ENCODE results near the gene MFSD11.
"Not testable (repeated sequence)": the region's sequence is repeated elsewhere in the genome, so short reads cannot be mapped to it uniquely, and the experiment has no call there.

The MFSD11 gene

GRCh38 chr17:76720941-76721340 is 17.0 kb upstream of the MFSD11 start:
- Histone ChIP-seq H3K79me2 (ENCODE audit: control insufficient read depth, low read length) (peaks cover 35% of the 10 kb centered on the region), H3K27ac (ENCODE audit: low read depth, low read length) (no peak overlapping the region), H3K9me3 (ENCODE audit: control insufficient read depth, insufficient read depth, low read length) (no peaks in the 10 kb centered on the region), H3K4me2 (ENCODE audit: low read length) (no peak overlapping the region), H3F3A (ENCODE audit: control insufficient read depth, insufficient read depth) (no peaks in the 10 kb centered on the region; the same call in 1 of the 2 replicates), H3K9me2 (replicated peaks; ENCODE audit: control insufficient read depth, low read length) (no peaks in the 10 kb centered on the region), H4K20me1 (ENCODE audit: control insufficient read depth, insufficient read depth, low read depth, low read length) (0 out of 2 replicates have a peak, but pooled peaks cover 3% of the 10 kb centered on the region), H3K36me3 (ENCODE audit: control insufficient read depth, low read length) (peaks cover 88% of the 10 kb centered on the region), H3K4me1 (ENCODE audit: control insufficient read depth, low read length) (peaks cover 13% of the 10 kb centered on the region), H3K4me3 (ENCODE audit: low read length) (no peak overlapping the region), H3K27me3 (ENCODE audit: control insufficient read depth, low read length) (no peaks in the 10 kb centered on the region)
- TF ChIP-seq EZH2phosphoT487 (IDR thresholded peaks at IDR 0.05; ENCODE audit: borderline replicate concordance, low read length), result no peak
- no peak for TF ChIP-seq CTCF (IDR thresholded peaks at IDR 0.05; ENCODE audit: low read depth, low read length, poor library complexity, severe bottlenecking)

GRCh38 chr17:76721463-76721862 is 16.5 kb upstream of the MFSD11 start:
- Histone ChIP-seq H3K27ac (ENCODE audit: low read depth, low read length) (no peak overlapping the region), H3K79me2 (ENCODE audit: control insufficient read depth, low read length) (peaks cover 38% of the 10 kb centered on the region), H3K9me3 (ENCODE audit: control insufficient read depth, insufficient read depth, low read length) (no peaks in the 10 kb centered on the region), H3F3A (ENCODE audit: control insufficient read depth, insufficient read depth) (no peaks in the 10 kb centered on the region; the same call in 1 of the 2 replicates), H3K4me2 (ENCODE audit: low read length) (no peak overlapping the region), H3K27me3 (ENCODE audit: control insufficient read depth, low read length) (no peaks in the 10 kb centered on the region), H3K4me1 (ENCODE audit: control insufficient read depth, low read length) (peaks cover 13% of the 10 kb centered on the region), H3K4me3 (ENCODE audit: low read length) (no peak overlapping the region), H3K9me2 (replicated peaks; ENCODE audit: control insufficient read depth, low read length) (no peaks in the 10 kb centered on the region), H3K36me3 (ENCODE audit: control insufficient read depth, low read length) (peaks cover 83% of the 10 kb centered on the region), H4K20me1 (ENCODE audit: control insufficient read depth, insufficient read depth, low read depth, low read length) (0 out of 2 replicates have a peak, but pooled peaks cover 3% of the 10 kb centered on the region)
- TF ChIP-seq CTCF (IDR thresholded peaks at IDR 0.05; ENCODE audit: low read depth, low read length, poor library complexity, severe bottlenecking), result no peak
- TF ChIP-seq EZH2phosphoT487 (IDR thresholded peaks at IDR 0.05; ENCODE audit: borderline replicate concordance, low read length), result no peak

- no peak overlapping the region for H3K4me2 ChIP-seq (ENCODE audit: low read length)
- H4K20me1 ChIP-seq (ENCODE audit: control insufficient read depth, insufficient read depth, low read depth, low read length), result 0 out of 2 replicates have a peak, but pooled peaks cover 3% of the 10 kb centered on the region
- H3K27me3 ChIP-seq (ENCODE audit: control insufficient read depth, low read length), result no peaks in the 10 kb centered on the region
- no peak overlapping the region for H3K27ac ChIP-seq (ENCODE audit: low read depth, low read length)
- no peaks in the 10 kb centered on the region for H3K9me3 ChIP-seq (ENCODE audit: control insufficient read depth, insufficient read depth, low read length)
- no peaks in the 10 kb centered on the region for H3K9me2 ChIP-seq (replicated peaks; ENCODE audit: control insufficient read depth, low read length)
- peaks cover 44% of the 10 kb centered on the region for H3K79me2 ChIP-seq (ENCODE audit: control insufficient read depth, low read length)
- H3K36me3 ChIP-seq (ENCODE audit: control insufficient read depth, low read length), result peaks cover 80% of the 10 kb centered on the region
- H3F3A ChIP-seq (ENCODE audit: control insufficient read depth, insufficient read depth), result no peaks in the 10 kb centered on the region; the same call in 1 of the 2 replicates
- peaks cover 13% of the 10 kb centered on the region for H3K4me1 ChIP-seq (ENCODE audit: control insufficient read depth, low read length)
- TF ChIP-seq EZH2phosphoT487 (IDR thresholded peaks at IDR 0.05; ENCODE audit: borderline replicate concordance, low read length) (no peak), CTCF (IDR thresholded peaks at IDR 0.05; ENCODE audit: low read depth, low read length, poor library complexity, severe bottlenecking) (no peak)
- no peak overlapping the region for H3K4me3 ChIP-seq (ENCODE audit: low read length)
Measured at GRCh38 chr17:76722279-76722678, 15.6 kb upstream of the MFSD11 start.

GRCh38 chr17:76722977-76723376 is 14.9 kb upstream of the MFSD11 start:
- not testable (repeated sequence) for H3K9me3 ChIP-seq (ENCODE audit: control insufficient read depth, insufficient read depth, low read length); H4K20me1 ChIP-seq (ENCODE audit: control insufficient read depth, insufficient read depth, low read depth, low read length); H3K4me2 ChIP-seq (ENCODE audit: low read length); H3K27ac ChIP-seq (ENCODE audit: low read depth, low read length); H3K4me3 ChIP-seq (ENCODE audit: low read length); H3F3A ChIP-seq (ENCODE audit: control insufficient read depth, insufficient read depth); H3K9me2 ChIP-seq (replicated peaks; ENCODE audit: control insufficient read depth, low read length); H3K27me3 ChIP-seq (ENCODE audit: control insufficient read depth, low read length)
- H3K79me2 ChIP-seq (ENCODE audit: control insufficient read depth, low read length), result peaks cover 51% of the 10 kb centered on the region
- H3K36me3 ChIP-seq (ENCODE audit: control insufficient read depth, low read length), result peaks cover 84% of the 10 kb centered on the region
- H3K4me1 ChIP-seq (ENCODE audit: control insufficient read depth, low read length), result peaks cover 17% of the 10 kb centered on the region
